ENCODE data around the gene ADAMTS15. TPM values are rescaled to one million over a fixed set of nuclear protein-coding genes. Genes with fewer than 3 reads are reported as not detected.

The ADAMTS15 gene
- total RNA-seq, 6 experiments from 2014 or later = 0.19 to 1.1 (median 0.31) TPM; not detected in 1

GRCh38 chr11:130431331-130431773 lies 17.1 kb upstream of the ADAMTS15 start:
- WGBS (ENCODE audit: insufficient coverage, low coverage, low lambda C conversion rate, missing lambda C conversion rate) = 13% methylated on average over 9 of the region's 10 CpGs
- peak; percentile 53 to 75 (median 64) for TF ChIP-seq CTCF (IDR thresholded peaks at IDR 0.05)
- TF ChIP-seq POLR2A (IDR thresholded peaks at IDR 0.05) = no peak
- intact Hi-C loops (cut with DNase I) = loop anchor here in 1 of 2 donors (10.0 kb wide), 1 partner anchor 233 kb away; no protein-coding TSS in a partner anchor

GRCh38 chr11:130431801-130432200 lies 16.6 kb upstream of the ADAMTS15 start:
- Histone ChIP-seq H3K9me3 (no peaks in the 10 kb centered on the region), H3K27me3 (peaks cover 0 to 13% of the 10 kb centered on the region in 2 donors), H3K36me3 (no peaks in the 10 kb centered on the region), H3K27ac (no peak overlapping the region), H3K4me1 (peaks cover 0 to 12% (median 2%) of the 10 kb centered on the region in 4 donors), H3K4me3 (no peak overlapping the region)
- intact Hi-C loops (cut with DNase I) = loop anchor here in 1 of 2 donors (10.0 kb wide), 1 partner anchor 233 kb away; no protein-coding TSS in a partner anchor
- TF ChIP-seq POLR2A (IDR thresholded peaks at IDR 0.05) = no peak
- no peak for TF ChIP-seq CTCF (IDR thresholded peaks at IDR 0.05)
- WGBS (ENCODE audit: insufficient coverage, low coverage, low lambda C conversion rate, missing lambda C conversion rate) = 43% methylated on average over 3 of the region's 3 CpGs
- DNase-seq (no peak), ATAC-seq (no peak)

More at GRCh38 chr11:130431331-130431773, 17.1 kb upstream of the ADAMTS15 start:
- ATAC-seq (peak; percentile 62 to 78 (median 76)), DNase-seq (peak in 2 of 3 donors; percentile 70 to 72)
- Histone ChIP-seq H3K4me1 (peaks cover 0 to 12% (median 2%) of the 10 kb centered on the region in 4 donors), H3K27ac (no peak overlapping the region), H3K4me3 (no peak overlapping the region), H3K9me3 (no peaks in the 10 kb centered on the region), H3K27me3 (peaks cover 4 to 13% of the 10 kb centered on the region in 2 donors), H3K36me3 (no peaks in the 10 kb centered on the region)

GRCh38 chr11:130433357-130433756 lies 15.1 kb upstream of the ADAMTS15 start:
- Histone ChIP-seq H3K27me3 (peaks cover 0 to 9% of the 10 kb centered on the region in 2 donors), H3K27ac (no peak overlapping the region), H3K36me3 (no peaks in the 10 kb centered on the region), H3K4me3 (no peak overlapping the region), H3K9me3 (no peaks in the 10 kb centered on the region), H3K4me1 (no peaks in the 10 kb centered on the region)
- TF ChIP-seq POLR2A (IDR thresholded peaks at IDR 0.05) (no peak), CTCF (IDR thresholded peaks at IDR 0.05) (no peak)
- no peak for ATAC-seq
- DNase-seq = no peak
- 72% methylated on average over 4 of the region's 4 CpGs for WGBS (ENCODE audit: insufficient coverage, low coverage, low lambda C conversion rate, missing lambda C conversion rate)
- intact Hi-C loops (cut with DNase I) = loop anchor here in 1 of 2 donors (10.0 kb wide), 1 partner anchor 231 kb away; no protein-coding TSS in a partner anchor

GRCh38 chr11:130434521-130435223 lies 13.8 kb upstream of the ADAMTS15 start:
- intact Hi-C loops (cut with DNase I) = loop anchor here in 1 of 2 donors (10.0 kb wide), 1 partner anchor 230 kb away; no protein-coding TSS in a partner anchor
- ATAC-seq (peak; percentile 96 to 98 (median 97)), DNase-seq (peak; percentile 73 to 79 (median 74))
- no peaks in the 10 kb centered on the region for H3K9me3 ChIP-seq
- peak overlapping the region; percentile 51 to 68 (median 58) for H3K4me3 ChIP-seq
- peak overlapping the region; percentile 24 to 62 (median 41) for H3K27ac ChIP-seq
- H3K27me3 ChIP-seq = peaks cover 0 to 6% of the 10 kb centered on the region in 2 donors
- WGBS (ENCODE audit: insufficient coverage, low coverage, low lambda C conversion rate, missing lambda C conversion rate) = 1% methylated on average over 17 of the region's 20 CpGs
- H3K36me3 ChIP-seq = no peaks in the 10 kb centered on the region
- H3K4me1 ChIP-seq = no peaks in the 10 kb centered on the region
- TF ChIP-seq CTCF (IDR thresholded peaks at IDR 0.05) (peak; percentile 68 to 87 (median 78)), POLR2A (IDR thresholded peaks at IDR 0.05) (no peak)
